Caco-2 (cell line): ENCODE measurements around the gene ZFYVE9. TPM values are rescaled to one million over a fixed set of nuclear protein-coding genes. Genes with fewer than 3 reads are reported as not detected.

ENCODE experiments used
- BruUV-seq: library from RNA; stranded (reverse); fragments of 400-500 nt; replicated peaks from 2 replicates; lab custom pipeline; 2021; lab: Mats Ljungman, UMichigan
- CTCF ChIA-PET: fragments of 300-600 bp; sonication (Branson Sonifier 250); formaldehyde crosslinking; loops from one replicate; lab custom pipeline; 2022; ENCODE audit warnings: antibody characterized with exemption; lab: Charles Lee
- POLR2A ChIA-PET: fragments of 300-600 bp; sonication (Branson Sonifier 250); formaldehyde crosslinking; loops from one replicate; lab custom pipeline; 2022; ENCODE audit warnings: antibody characterized with exemption; lab: Charles Lee
- DNase-seq, 2 experiments: peaks; one replicate each; pipeline versions ENCODE4 v3.0.0 to v3.0.0-alpha.2; 2020 to 2022
- H3K27me3 ChIP-seq: replicated peaks from 2 replicates; pipeline ENCODE4 v1.6.0; 2011; ENCODE audit warnings: low read length; ENCODE audit not compliant: control insufficient read depth, insufficient read depth
- H3K36me3 ChIP-seq: 2 replicates; pipeline ENCODE4 v1.5.1; 2011; ENCODE audit warnings: low read length; ENCODE audit not compliant: control insufficient read depth, insufficient read depth
- H3K4me1 ChIP-seq: fragments of 250-450 bp; sonication (Bioruptor Pico); 2 replicates; pipeline ENCODE4 v1.5.1; 2020; ENCODE audit warnings: mild to moderate bottlenecking
- H3K4me3 ChIP-seq: 2 replicates; pipeline ENCODE4 v1.5.1; 2011; ENCODE audit warnings: low read depth, mild to moderate bottlenecking, control low read depth, low read length
- H3K9me3 ChIP-seq: fragments of 250-450 bp; sonication (Bioruptor Pico); 2 replicates; pipeline ENCODE4 v1.5.1; 2020; ENCODE audit warnings: mild to moderate bottlenecking, moderate library complexity
- H3K27ac Mint-ChIP-seq: one replicate; pipeline ENCODE4 v1.8.0; 2022; ENCODE audit warnings: mixed read lengths; ENCODE audit not compliant: unreplicated experiment
- H3K27me3 Mint-ChIP-seq: one replicate; pipeline ENCODE4 v1.8.0; 2022; ENCODE audit warnings: mixed read lengths; ENCODE audit not compliant: insufficient read depth, unreplicated experiment
- H3K36me3 Mint-ChIP-seq: one replicate; pipeline ENCODE4 v1.8.0; 2022; ENCODE audit warnings: mild to moderate bottlenecking, mixed read lengths; ENCODE audit not compliant: insufficient read depth, unreplicated experiment
- H3K4me1 Mint-ChIP-seq: one replicate; pipeline ENCODE4 v1.8.0; 2022; ENCODE audit warnings: low read depth, mixed read lengths; ENCODE audit not compliant: unreplicated experiment
- H3K4me3 Mint-ChIP-seq: one replicate; pipeline ENCODE4 v1.8.0; 2022; ENCODE audit warnings: mild to moderate bottlenecking, moderate library complexity, mixed read lengths; ENCODE audit not compliant: unreplicated experiment
- H3K9me3 Mint-ChIP-seq: one replicate; pipeline ENCODE4 v1.8.0; 2022; ENCODE audit warnings: mixed read lengths; ENCODE audit not compliant: unreplicated experiment
- intact Hi-C: fragments of 100-400 bp; cut with micrococcal nuclease; formaldehyde crosslinking; loops from one replicate; pipeline ENCODE4 v1.10.0; 2022; ENCODE audit not compliant: unreplicated experiment
- total RNA-seq: library from RNA; stranded (reverse); gene quantifications from 2 replicates; pipeline ENCODE4 v1.2.3, GENCODE V29; 2022
- TF ChIP-seq, protein P1 (sequence below), 2 experiments: fragments of 200-600 bp in 1 of 2; IDR thresholded peaks; 1 replicate in 1 of 2; 2 replicates in 1 of 2; pipeline versions ENCODE4 v1.5.1 to v1.8.0; 2011 to 2022; ENCODE audit warnings: antibody characterized with exemption in 1 of 2, control low read depth in 1 of 2, inconsistent platforms in 1 of 2, low read depth in 1 of 2, low read length in 1 of 2, mild to moderate bottlenecking in 1 of 2, moderate library complexity in 1 of 2; ENCODE audit not compliant: insufficient read depth in 1 of 2, severe bottlenecking in 1 of 2, unreplicated experiment in 1 of 2

Gene ZFYVE9
- total RNA-seq, 1 experiment from 2014 or later: 18.4 TPM

DNA sequence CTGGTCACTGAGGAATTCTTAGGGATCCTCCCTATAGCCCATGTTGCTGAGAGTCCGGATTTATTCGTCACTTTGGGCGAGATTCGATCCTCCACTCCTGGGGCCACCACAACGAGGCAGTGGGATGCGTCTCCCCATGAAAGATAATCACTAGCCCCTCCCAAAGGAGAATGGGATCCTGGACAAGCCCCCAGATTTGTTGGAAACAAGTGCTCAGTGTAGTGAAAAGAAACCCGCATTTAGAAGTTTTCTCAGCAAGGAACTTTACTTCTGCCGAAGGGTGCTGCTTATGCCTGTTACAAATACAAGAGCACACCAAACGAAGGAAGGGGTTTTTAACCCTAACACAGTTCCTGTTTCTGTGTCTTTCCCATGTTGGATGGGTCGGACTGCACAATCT, 83.3 kb downstream of the ZFYVE9 start:
- no peaks in the 10 kb centered on the region for H3K36me3 Mint-ChIP-seq
- peaks cover 10% of the 10 kb centered on the region for H3K9me3 Mint-ChIP-seq
- TF ChIP-seq, protein P1, sequence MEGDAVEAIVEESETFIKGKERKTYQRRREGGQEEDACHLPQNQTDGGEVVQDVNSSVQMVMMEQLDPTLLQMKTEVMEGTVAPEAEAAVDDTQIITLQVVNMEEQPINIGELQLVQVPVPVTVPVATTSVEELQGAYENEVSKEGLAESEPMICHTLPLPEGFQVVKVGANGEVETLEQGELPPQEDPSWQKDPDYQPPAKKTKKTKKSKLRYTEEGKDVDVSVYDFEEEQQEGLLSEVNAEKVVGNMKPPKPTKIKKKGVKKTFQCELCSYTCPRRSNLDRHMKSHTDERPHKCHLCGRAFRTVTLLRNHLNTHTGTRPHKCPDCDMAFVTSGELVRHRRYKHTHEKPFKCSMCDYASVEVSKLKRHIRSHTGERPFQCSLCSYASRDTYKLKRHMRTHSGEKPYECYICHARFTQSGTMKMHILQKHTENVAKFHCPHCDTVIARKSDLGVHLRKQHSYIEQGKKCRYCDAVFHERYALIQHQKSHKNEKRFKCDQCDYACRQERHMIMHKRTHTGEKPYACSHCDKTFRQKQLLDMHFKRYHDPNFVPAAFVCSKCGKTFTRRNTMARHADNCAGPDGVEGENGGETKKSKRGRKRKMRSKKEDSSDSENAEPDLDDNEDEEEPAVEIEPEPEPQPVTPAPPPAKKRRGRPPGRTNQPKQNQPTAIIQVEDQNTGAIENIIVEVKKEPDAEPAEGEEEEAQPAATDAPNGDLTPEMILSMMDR (IDR thresholded peaks at IDR 0.05; ENCODE audit: insufficient read depth in 1 of 2, low read depth in 1 of 2, low read length in 1 of 2, severe bottlenecking in 1 of 2, unreplicated experiment in 1 of 2): no peak
- H3K27me3 ChIP-seq: no peaks in the 10 kb centered on the region
- no peaks in the 10 kb centered on the region for H3K27me3 Mint-ChIP-seq
- H3K4me3 ChIP-seq: no peak overlapping the region
- POLR2A ChIA-PET: no interaction called here
- no TSS peak for BruUV-seq
- no peak overlapping the region for H3K27ac Mint-ChIP-seq
- intact Hi-C loops: no loop called here
- no peaks in the 10 kb centered on the region for H3K36me3 ChIP-seq
- peaks cover 7% of the 10 kb centered on the region for H3K4me1 Mint-ChIP-seq
- no peak overlapping the region for H3K4me3 Mint-ChIP-seq
- no peak for DNase-seq
- H3K9me3 ChIP-seq: 0 out of 2 replicates have a peak, but pooled peaks cover 6% of the 10 kb centered on the region
- CTCF ChIA-PET: no interaction called here
- no peaks in the 10 kb centered on the region for H3K4me1 ChIP-seq

DNA sequence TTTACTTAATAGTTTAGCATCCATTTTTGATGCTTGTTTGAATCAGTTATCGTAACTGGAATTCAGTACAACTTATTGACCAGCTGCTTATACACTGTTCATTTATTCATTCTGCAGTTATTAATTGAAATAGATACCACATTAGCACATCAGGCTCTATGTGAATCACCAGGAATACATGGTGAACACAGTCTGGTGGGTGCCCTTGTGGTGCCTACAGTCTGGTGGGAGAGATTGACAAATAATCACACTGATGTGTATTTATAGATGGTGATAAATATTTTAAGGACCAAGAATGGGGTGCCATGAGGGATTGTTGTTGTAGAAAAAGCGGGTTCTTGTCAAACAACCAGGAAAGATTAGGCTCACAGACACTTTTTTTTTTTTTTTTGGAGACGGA, 87.6 kb downstream of the ZFYVE9 start:
- no peaks in the 10 kb centered on the region for H3K36me3 Mint-ChIP-seq
- ChIA-PET CTCF (no interaction called here), POLR2A (no interaction called here)
- 0 out of 2 replicates have a peak, but pooled peaks cover 6% of the 10 kb centered on the region for H3K9me3 ChIP-seq
- H3K4me1 Mint-ChIP-seq: no peaks in the 10 kb centered on the region
- TF ChIP-seq, protein P1 (IDR thresholded peaks at IDR 0.05; ENCODE audit: insufficient read depth in 1 of 2, low read depth in 1 of 2, low read length in 1 of 2, severe bottlenecking in 1 of 2, unreplicated experiment in 1 of 2): no peak
- H3K27me3 Mint-ChIP-seq: no peaks in the 10 kb centered on the region
- no peaks in the 10 kb centered on the region for H3K27me3 ChIP-seq
- no peaks in the 10 kb centered on the region for H3K36me3 ChIP-seq
- intact Hi-C loops: no loop called here
- no TSS peak for BruUV-seq
- DNase-seq: no peak
- H3K4me3 Mint-ChIP-seq: no peak overlapping the region
- H3K4me3 ChIP-seq: no peak overlapping the region
- no peaks in the 10 kb centered on the region for H3K4me1 ChIP-seq
- H3K9me3 Mint-ChIP-seq: no peaks in the 10 kb centered on the region
- no peak overlapping the region for H3K27ac Mint-ChIP-seq

DNA sequence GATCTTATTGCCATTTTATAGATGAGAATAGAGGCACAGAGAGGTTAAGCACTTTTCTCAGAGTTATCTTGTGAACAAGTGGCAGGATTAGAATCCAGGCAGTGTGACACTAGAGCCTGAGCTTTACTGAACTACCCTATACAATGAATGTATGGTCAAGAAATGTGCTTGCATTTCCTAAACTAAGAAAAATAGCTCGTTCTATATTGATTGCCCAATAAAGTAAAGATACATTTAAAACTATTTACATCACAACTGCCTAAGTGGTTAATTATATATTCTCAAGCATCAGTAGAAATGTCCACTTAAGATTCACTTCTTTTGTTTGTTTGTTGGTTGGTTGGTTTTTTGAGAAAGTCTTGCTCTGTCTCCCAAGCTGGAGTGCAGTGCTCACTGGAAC, 91.6 kb downstream of the ZFYVE9 start:
- no TSS peak for BruUV-seq
- Histone ChIP-seq H3K27me3 (no peaks in the 10 kb centered on the region), H3K9me3 (no peaks in the 10 kb centered on the region), H3K4me1 (no peaks in the 10 kb centered on the region), H3K4me3 (no peak overlapping the region), H3K36me3 (no peaks in the 10 kb centered on the region)
- no peaks in the 10 kb centered on the region for H3K27me3 Mint-ChIP-seq
- intact Hi-C loops: no loop called here
- TF ChIP-seq, protein P1 (IDR thresholded peaks at IDR 0.05; ENCODE audit: insufficient read depth in 1 of 2, low read depth in 1 of 2, low read length in 1 of 2, severe bottlenecking in 1 of 2, unreplicated experiment in 1 of 2): no peak
- DNase-seq: no peak
- H3K4me3 Mint-ChIP-seq: no peak overlapping the region
- H3K36me3 Mint-ChIP-seq: peaks cover 6% of the 10 kb centered on the region
- ChIA-PET CTCF (no interaction called here), POLR2A (no interaction called here)
- H3K4me1 Mint-ChIP-seq: peaks cover 3% of the 10 kb centered on the region
- no peak overlapping the region for H3K27ac Mint-ChIP-seq
- H3K9me3 Mint-ChIP-seq: no peaks in the 10 kb centered on the region
